Heart left ventricle (tissue), 13 donors: ENCODE results near the gene NKIRAS2.

Source experiments
- POLR2A ChIP-seq, 2 donors: fragments of 450-650 bp; IDR thresholded peaks; one replicate each; pipeline ENCODE4 v1.6.1; 2017; ENCODE audit warnings: antibody characterized with exemption in 2 of 2, mild to moderate bottlenecking in 2 of 2, moderate library complexity in 2 of 2
- TF ChIP-seq, protein P1 (sequence below), 12 donors: fragments of 200-600 bp; sonication (generic) in 4 of 12; IDR thresholded peaks; one replicate each; pipeline versions ENCODE4 v1.5.0 to v1.8.0; 2018 to 2022; ENCODE audit warnings: antibody characterized with exemption in 12 of 12, mild to moderate bottlenecking in 5 of 12
- donor health status: ischemic (EF 13 %, LVEDD 7.1; RV severe dilation, severe dysfunction).
- donor health status: DM: no; HTN: yes; CAD: no.
- donor health status: DM: no; HTN: no; CAD: no.
- donor health status: ischemic (EF 25% LVEDD 6.9; RV normal size, moderate dysfunction).
- donor health status: ischemic (EF 25% LVEDD 5.7; RV mildly dilated, moderate dysfunction).
- donor health status: ischemic (EF 35%, LVEDD 5.7; RV mildly dilated, moderate dysfunction).
- donor health status: nonischemic (EF 11% LVEDD 7.7; RV severe dilation, severe dysfunction).
- donor health status: DM: yes; HTN: yes; CAD: no.
- donor health status: PGD.
- donor health status: ischemic (EF 29% LVEDD 5.4; RV normal size, mild dysfunction).
- donor health status: nonischemic (EF 23%, LVEDD 6.1; RV moderate dilation, normal function).

DNA sequence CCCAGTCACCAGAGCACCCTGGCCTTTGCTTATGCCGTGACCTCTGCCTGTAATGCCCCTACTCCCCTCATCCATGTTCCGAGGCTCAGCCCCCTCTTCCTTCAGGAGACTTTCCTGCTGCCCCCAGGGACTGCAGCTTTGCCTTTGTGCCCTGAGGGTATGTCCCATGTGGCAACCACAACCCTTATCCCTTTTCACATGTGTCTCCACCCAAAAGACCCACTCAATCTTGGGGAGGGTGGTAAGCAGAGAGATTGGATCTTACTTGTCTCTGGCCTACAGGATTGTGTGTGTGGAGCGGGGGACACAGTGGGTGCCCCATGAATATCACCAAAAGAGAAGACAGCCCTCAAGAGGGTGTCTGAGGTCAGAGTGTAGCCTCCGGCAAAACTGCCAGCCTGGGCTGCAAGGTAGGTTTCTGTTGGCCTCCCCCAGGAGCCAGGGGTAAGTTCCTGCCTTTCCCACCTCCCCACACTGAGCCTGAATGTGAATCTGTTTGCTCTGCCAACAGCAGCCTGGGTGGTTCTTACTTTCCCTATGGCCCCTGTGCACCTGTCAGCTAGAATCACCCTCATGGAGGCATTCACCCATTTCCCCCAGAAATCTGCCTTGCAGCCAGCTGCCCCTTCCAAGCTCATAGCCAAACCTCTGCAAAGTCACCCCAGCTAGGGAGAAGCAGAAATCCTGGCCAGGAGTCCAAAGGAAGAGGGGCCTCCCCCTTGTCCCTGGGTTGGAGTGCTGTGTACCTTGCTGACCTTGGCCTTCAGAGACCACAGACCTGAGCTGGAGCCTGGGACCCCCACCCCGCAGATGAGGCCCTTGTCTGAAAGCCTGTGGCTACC lies 42.0 kb downstream of the NKIRAS2 start:
- TF ChIP-seq, protein P1, sequence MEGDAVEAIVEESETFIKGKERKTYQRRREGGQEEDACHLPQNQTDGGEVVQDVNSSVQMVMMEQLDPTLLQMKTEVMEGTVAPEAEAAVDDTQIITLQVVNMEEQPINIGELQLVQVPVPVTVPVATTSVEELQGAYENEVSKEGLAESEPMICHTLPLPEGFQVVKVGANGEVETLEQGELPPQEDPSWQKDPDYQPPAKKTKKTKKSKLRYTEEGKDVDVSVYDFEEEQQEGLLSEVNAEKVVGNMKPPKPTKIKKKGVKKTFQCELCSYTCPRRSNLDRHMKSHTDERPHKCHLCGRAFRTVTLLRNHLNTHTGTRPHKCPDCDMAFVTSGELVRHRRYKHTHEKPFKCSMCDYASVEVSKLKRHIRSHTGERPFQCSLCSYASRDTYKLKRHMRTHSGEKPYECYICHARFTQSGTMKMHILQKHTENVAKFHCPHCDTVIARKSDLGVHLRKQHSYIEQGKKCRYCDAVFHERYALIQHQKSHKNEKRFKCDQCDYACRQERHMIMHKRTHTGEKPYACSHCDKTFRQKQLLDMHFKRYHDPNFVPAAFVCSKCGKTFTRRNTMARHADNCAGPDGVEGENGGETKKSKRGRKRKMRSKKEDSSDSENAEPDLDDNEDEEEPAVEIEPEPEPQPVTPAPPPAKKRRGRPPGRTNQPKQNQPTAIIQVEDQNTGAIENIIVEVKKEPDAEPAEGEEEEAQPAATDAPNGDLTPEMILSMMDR (IDR thresholded peaks at IDR 0.05), result no peak
- TF ChIP-seq POLR2A (IDR thresholded peaks at IDR 0.05), result no peak
